Stimulated activated CD8-positive, alpha-beta memory T cell treated with anti-CD3 and anti-CD28 coated beads, Interleukin-7, amount 100 ng/mL, for 4 hours (primary cell): ENCODE measurements around the gene ASMTL.
"Not testable (repeated sequence)": the region's sequence is repeated elsewhere in the genome, so short reads cannot be mapped to it uniquely, and the experiment has no call there.

Source experiments
- DNase-seq, 2 donors: peaks; one replicate each; pipeline ENCODE4 v3.0.0-alpha.2; 2020; ENCODE audit warnings: low read depth in 2 of 2

Gene ASMTL

DNA sequence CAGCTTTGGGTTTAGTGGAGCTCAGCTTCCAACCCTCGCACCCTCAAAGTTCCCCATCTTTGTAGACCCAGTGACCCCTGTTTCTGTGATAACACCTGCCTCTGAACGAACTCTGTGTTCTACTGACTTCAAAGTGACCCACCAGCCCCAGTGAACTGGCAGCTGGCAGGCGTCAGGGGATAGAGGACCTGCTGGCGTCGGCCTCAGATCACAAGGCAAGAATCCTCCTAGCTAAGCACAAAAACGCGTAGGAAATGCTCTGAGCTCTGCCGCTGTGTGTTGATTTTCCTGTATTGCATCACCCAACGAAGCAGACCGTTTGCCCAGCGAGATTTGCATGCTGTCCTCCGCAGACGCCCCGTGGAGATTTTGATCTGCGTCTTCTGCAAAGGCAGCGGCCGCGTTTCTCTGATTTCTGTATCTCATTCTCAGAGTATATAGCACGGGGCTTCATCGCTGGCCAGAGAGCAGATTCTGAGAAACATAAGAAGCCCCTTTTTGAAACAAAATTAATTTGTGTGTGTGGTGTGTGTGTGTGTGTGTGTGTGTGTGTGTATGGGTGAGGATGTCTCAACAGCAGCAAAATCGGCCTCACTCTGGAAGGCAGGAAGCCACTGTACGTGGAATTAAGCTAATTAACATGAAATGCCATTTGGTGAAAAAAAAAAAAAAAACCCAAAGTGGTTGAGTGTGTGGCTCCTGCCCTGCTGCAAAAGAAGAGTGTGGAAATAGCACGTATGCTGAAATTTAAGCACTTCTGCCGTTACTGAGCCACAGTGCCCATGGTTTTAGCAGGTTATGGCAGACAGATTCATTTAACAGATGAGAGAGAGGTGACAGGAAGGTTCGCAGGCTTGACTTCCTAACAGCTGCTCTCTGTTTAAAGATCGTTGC, 29.2 kb upstream of the ASMTL start:
- DNase-seq: peak; percentile 66 to 67

DNA sequence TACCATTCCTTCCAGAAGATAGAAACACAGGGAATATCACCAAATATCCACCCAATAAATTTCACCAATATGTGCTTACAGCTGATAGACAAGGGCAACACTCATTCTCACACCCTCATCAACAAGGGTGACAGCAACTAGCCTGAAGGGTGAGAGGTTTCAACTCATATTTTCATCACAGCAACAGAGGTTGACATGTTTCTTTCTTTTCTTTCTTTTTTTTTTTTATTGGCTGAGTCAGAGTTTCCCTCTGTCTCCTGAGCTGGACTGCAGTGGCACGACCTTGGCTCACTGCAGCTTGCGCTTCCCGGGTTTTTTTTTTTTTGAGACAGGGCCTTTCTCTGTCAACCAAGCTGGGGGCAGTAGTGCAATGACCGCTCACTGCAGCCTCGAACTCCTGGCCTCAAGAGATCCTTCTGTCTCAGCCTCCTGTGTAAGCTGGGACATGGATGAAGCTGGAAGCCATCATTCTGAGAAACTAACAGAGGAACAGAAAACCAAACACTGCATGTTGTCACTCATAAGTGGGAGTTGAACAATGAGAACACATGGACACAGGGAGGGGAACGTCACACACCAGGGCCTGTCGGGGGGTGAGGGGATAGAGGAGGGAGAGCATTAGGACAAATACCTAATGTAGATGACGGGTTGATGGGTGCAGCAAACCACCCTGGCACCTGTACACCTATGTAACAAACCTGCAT, 27.5 kb upstream of the ASMTL start:
- DNase-seq: no peak

DNA sequence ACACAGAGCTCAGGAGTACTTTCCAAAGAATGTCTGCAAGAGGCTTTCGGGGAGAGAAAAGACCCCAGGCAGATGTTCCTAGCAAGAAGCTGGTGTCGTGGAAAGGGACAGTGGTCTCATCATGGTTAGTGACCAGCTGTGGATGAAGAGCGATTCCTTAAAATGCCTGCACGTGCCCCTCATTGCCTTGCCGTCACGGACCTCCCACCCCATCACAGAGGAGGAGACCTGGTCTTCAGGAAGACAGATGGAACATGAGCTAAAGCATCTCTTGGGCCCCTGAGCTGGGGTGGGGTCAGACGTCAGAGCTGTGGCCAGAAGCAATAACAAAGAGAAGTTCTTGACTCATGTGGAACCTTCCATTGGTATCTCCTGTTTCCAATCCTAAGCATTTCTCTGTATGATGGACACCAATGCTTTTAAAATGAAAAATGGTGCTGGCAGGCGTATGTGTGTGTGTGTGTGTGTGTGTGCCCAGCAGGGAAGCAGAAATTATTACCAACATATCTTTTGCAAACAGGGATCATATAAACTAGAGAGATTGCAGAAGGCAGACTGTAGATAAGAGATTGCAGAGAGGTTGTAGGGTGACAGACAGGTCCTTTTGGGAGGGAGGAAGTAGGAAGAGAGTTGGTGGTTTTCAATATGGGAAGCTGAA, 25.2 kb upstream of the ASMTL start:
- DNase-seq: no peak

DNA sequence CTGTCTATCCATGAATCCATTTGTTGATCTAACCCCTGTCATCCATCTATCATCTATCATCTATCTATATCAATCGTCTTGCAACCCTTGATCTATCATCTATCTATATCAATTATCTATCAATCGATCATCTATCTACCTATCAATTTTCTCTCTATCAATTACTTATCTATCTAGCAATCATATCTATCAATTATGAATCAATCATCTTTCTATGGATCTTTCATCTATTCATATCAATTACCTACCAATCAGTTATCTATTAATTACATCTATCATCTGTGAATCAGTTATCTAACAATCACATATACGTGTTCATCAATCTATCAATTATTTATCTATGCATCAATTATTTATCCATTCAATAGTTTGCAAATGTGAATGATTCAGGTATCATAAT, 24.5 kb upstream of the ASMTL start:
- DNase-seq: no peak

DNA sequence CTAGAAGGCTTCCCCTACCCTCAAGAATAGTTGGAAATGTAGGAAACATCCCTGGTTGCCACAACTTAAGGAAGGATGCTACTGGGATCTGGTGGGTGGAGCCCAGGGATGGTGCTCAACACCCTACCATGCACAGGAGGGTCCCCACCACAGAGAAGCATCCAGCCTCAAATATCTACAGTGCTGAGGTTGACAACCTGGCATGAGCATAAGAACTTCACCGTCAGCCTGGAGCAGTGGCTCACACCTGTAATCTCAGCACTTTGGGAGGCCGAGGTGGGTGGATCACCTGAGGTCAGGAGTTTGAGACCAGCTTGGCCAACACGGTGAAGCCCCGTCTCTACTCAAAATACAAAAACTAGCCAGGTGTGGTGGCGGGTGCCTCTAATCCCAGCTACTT, 24.0 kb upstream of the ASMTL start:
- DNase-seq: no peak

DNA sequence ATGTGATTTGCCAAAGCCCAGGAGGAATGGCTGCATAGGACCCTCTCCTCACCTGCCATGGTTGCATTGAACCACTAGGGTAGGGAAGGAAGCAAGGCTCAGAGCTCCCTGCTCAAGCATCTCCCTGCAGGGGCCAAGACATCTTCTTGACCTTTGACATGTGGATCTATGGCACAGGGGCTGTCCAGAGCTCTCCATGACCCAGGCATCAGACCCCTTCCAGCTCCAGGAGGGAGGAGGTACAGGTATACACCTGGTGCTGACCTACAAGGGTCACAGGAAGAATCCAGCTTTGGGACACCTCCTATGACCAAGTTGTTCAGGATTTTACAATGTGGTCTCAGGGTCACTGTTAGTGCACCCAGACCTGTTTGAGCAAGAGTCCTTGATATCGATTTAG, 23.2 kb upstream of the ASMTL start:
- no peak for DNase-seq

DNA sequence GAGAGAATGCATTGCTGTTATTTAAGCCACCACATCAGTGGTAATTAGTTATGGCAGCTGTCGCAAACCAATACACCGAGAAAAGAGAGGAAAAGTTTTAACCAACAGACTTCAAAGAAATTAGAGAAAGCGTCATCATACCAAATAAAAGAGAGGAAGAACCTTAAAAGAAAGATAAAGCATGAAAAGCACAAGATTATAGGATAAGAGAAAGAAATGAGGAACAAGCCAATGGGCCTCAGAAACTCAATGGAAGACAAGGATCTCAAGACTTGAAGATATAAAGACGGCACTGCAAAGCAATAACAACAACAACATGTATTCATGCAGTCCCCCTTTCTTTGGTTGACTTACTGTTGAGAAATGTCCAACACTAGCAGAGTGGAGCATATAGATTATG, 22.8 kb upstream of the ASMTL start:
- DNase-seq: no peak

DNA sequence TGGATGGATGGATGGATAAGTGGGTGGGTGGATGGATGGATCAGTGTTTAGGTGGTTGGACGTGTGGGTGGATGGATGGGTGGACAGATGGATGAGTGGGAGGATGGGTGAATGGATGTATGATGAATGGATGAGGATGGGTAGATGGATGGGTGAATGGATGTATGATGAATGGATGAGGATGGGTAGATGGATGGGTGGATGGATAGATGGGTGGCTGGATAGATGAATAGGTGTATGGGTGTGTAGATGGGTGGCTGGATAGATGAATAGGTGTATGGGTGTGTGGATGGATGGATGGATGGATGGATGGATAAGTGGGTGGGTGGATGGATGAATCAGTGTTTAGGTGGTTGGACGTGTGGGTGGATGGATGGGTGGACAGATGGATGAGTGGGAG, 21.9 kb upstream of the ASMTL start:
- not testable (repeated sequence) for DNase-seq

DNA sequence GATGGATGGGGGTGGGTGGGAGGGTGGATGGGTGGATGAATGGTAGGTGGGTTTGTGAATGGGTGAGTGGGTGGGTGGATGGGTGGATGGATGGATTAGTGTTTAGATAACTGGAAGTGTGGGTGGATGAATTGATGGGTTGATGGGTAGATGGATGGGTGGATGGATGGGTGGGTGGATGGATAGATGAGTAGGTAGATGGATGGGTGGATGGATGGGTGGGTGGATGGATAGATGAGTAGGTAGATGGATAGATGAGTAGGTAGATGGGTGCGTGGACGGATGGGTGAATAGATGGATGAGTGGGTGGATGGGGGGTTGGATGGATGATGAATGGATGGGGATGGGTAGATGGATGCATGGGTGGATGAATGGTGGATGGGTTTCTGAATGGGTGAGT, 20.3 kb upstream of the ASMTL start:
- no peak for DNase-seq

DNA sequence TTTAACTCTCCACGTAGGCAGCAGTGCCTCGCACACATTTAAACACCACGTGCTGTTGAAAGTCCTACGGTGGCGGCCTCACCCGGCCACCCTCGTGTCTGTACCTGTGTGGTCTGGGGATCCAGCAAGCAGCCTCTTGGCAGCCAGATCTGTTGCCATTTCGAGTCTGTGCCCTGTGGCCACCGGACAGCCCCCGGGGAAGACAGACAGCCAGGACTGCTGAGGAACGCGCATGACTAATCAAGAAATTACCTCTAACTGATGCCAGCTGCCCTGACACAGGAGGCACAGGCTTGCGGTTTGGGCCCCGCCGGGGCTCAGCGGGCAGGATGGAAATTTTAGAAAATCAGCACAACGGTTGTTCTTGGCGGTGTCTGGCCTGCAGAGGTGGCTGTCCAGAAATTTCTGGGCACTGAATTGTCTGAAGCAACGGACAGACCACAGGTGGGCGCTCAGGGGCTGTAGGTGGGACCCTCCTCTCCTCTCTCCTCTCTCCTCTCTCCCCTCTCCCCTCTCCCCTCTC, 15.6 kb upstream of the ASMTL start:
- peak; percentile 65 to 71 for DNase-seq

DNA sequence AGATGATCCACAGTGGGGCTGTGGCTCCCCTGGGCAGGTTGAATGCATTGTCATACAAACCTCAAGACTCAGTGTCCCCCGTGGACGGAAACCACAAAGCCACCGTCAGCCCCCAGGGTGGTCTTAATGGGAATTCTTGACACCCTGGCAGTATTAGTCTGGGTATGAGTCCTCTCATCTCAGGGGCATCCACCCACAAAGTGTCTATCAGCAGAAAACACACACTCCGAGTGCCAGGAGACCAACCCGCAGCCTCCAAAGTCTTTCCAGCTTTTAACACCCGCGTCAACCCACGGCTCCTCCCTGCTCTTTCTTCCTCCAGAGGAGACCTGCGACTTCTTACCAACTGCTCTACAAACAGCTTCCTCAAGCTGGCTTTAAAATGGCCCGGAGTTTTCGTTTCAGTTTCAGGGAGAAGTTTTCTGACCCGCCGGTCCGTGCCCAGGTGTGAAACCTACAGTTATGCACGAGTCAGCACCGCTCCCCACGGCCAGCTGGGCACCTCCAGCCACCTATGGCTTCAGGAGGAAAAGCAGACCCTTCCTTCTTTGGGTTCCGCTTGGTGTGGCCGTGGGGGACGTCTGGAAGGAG, 14.4 kb upstream of the ASMTL start:
- peak; percentile 26 to 33 for DNase-seq

DNA sequence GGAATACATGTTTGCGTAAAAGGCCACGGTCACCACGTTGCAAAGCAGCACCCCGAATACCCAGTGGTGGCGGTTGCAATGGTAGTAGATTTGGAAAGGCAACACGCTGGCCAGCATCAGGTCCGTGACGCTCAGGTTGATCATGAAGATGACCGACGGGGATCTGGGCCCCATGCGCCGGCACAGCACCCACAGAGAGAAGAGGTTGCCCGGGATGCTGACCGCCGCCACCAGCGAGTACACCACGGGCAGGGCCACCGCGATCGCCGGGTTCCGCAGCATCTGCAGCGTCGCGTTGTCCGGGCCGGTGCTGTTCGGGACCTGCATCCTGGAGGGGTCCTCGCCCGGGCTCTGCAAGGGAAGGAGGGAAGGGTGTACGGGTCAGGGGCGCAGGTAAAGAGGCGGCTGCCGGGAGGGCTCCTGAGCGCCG, 13.5 kb upstream of the ASMTL start:
- DNase-seq: no peak

DNA sequence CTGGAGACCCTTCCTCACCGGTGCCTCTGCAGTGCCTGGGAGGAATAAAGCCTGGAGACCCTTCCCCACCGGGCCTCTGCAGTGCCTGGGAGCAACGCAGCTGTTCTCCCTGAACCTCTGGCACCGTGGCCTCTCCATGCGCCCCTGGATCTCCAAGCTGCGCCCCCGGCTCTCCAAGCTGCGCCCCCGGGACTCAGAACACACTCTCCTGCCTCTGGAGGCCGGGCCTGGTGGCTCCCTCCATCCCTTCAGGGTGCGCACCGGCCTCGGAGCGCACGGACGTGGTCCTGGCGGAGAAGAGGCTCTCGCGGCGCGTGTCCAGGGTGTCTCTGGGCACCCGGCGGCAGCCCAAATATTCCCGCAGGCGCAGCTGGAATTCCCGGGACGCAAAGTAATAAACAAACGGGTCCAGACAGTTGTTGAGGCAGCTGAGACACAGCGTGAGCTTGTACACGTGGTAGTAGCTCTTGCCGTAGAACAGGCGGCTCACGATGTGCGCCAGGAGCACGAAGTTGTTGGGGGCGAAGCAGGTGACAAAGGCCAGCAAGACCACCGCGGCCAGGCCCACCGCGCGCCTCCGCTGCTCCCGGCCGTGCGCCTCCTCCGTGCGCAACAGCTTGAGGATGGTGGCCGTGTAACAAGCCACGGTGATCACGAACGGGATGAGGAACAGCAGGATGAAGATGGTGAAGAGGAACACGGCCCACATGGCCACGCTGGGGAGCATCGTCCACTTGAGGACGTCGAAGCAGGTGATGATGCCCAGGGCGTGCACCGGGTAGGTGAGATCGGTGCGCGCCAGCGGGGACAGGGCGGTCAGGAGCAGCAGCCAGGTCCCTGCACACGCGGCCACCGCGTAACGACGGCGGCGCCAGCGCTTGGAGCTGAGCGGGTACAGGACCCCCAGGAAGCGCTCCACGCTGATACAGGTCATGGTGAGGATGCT, 12.8 kb upstream of the ASMTL start:
- DNase-seq: no peak

DNA sequence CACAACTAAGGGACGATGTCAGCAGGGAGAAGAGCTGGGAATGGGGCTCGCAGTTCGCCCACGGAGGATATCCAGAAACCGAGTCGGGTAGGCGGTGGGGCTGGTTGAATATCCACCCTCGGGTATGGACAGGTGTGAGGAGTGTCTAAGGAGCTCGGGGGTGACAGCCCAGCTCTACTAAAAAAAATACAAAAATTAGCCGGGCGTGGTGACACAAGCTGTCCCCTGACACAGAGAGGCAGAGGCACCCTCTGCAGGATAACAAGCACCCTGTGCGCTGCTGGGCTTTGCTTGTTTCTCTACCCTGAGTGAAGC, 12.2 kb upstream of the ASMTL start:
- no peak for DNase-seq

DNA sequence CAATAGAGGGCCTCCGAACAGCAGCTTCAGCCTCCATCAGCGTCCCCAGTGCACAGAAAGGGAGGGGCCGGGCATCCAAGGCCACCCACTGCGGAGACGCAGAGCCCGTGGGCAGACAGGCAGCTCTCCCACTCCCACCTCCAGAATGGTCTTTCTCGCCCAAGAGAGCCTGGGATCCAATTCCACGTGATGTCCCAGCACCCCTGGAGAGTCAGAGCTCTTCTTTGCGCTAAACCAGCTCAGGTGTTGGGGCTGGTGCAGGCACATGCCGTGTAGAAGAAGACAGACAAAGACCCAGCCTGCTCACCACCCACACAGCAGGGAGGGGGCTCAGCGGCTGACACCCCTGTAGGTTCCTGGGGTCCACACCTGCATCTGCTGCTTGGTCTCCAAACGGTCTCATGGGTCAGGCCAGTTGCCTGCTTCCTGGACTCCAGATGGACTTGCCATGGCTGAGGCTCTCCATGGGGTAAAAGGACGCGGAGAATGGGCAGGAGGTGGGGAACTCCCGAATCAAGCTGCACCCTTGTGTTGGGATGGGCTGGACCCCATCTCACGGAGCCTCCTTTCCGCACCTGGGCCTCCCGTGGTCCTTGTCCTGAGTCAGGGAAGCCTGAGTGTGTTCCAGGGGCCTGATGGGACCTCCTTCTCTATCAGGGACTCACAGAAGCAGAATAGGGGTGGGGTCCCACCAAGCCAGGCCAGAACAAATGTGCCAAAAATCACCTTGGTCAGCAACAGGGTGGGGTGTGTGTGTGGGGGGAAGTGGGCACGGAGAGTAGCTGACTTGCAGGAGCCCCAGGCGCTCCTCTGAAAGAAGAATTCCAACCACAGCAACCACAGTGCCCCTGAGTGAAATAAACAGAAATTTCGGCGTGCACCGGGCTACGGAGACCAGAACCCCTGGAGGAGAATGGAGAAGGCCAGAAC, 11.6 kb upstream of the ASMTL start:
- peak in 1 of 2 donors; percentile 30 for DNase-seq

DNA sequence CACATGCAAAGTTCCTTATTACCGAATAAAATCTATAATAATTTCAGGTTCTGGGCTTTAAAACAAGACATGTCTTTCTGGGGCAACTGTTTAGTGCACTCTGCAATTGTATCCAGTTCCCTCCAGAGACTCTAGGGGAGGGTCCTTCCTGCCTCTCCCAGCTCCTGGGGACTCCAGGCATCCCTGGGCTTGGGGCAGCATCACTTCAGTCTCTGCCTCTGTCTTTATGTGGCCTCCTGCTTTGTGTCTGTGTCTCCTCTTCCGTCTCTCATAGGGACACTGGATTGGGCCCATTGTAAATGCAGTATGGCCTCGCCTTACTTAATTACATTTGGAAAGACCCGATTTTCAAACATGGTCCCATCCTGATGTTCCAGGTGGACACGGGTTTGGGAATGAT, 10.9 kb upstream of the ASMTL start:
- no peak for DNase-seq

DNA sequence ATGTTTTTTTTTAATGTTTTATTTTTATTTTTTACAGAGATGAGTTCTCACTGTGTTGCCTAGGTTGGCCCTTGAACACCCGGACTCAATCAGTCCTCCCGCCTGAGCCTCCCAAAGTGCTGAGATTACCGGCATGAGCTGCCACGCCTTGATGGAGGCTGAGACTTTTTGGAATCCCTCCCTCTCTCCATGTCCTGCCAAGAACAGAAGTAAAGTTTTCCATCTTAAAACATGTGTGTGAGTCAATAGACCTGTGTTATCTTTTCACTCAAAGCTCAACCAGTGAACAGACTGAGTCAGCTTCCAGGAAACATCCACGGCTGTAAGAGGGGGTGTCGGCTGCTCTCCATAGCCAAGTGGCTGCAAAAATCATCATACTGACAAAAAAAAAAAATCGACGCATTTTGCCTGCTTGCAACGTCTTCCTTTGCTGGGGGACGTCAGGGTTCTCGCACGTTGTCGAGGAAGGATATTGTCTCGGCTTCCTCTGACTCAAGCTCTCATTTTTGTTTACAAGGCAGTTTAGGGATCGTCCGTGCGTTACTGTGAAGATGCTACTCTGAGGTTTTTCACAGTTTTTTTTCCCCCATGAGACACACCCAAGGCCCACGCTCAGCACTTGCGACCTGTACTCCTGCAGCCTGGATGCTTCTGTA, 10.0 kb upstream of the ASMTL start:
- DNase-seq: peak; percentile 68 to 73

DNA sequence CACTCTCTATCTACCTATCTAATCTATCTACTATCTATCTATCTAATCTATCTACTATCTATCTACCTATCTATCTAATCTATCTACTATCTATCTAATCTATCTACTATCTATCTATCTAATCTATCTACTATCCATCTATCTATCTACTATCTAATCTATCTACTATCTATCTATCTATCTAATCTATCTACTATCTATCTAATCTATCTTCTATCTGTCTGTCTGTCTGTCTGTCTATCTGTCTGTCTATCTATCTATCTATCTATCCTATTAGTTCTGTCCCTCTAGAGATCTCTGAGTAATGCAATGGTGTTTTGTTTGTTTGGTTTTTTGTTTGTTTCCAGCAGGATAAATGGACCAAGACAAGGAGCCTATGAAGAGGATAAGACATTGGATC, 9.4 kb upstream of the ASMTL start:
- DNase-seq: no peak

DNA sequence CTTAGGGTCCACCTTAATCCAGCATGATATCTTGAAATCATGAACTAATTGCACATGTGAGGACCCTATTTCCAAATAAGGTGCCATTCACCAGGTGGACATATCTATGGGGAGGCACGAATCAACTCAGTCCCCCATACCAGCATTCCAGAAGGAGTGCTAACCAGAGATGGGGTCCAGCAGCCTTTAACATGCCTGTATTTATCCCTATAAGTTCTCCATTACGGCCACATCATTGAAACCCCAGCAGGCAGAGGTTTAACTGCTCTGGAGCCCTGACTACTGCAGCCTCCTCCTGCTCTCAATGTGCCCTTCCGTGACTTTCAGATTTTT, 3.2 kb upstream of the ASMTL start:
- DNase-seq: no peak
